ENCODE measurements around the gene L3MBTL4. TPM values are rescaled to one million over a fixed set of nuclear protein-coding genes. Genes with fewer than 3 reads are reported as not detected.
A peak's percentile ranks its signal among the peaks of the same experiment; 100 is the strongest.

The L3MBTL4 gene
- total RNA-seq, 2 donors from 2014 or later, result 10.9 to 11.2 TPM

DNA sequence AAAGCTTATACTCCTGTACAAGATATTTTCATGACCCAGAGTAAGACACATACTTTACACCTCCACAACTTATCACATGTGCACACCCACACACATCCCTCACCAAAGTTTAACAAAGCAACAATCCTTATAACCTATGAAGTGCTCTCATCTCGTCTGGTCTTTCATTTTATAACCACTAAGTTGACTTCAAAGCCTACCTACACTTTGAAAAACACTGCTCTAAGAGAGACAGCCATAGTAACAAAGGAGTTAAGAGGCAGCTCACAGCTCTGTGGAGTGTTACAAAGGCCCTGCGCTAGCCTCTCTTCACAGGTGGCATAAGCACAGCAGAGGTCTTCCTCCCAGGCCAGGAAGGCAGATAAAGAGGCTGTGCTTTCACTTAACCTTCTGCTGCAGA is 449.7 kb downstream of the L3MBTL4 start:
- 74 to 78% methylated on average over 2 of the region's 2 CpGs for WGBS, 2 donors
- ATAC-seq, result no peak
- intact Hi-C loops (cut with DNase I), result no loop called here

GRCh38 chr18:5964596-5964995 is 450.1 kb downstream of the L3MBTL4 start:
- 71 to 82% methylated on average over 5 of the region's 5 CpGs for WGBS, 2 donors
- Histone ChIP-seq H3K4me3 (no peak overlapping the region), H3K9me3 (no peaks in the 10 kb centered on the region), H3K27me3 (no peaks in the 10 kb centered on the region), H3K27ac (no peak overlapping the region), H3K36me3 (replicated peaks in 1 of 2; ENCODE audit: insufficient read depth in 1 of 2, low read depth in 2 of 2) (no peaks in the 10 kb centered on the region), H3K4me1 (no peaks in the 10 kb centered on the region)
- ATAC-seq (no peak), DNase-seq (no peak)
- intact Hi-C loops (cut with DNase I), result no loop called here
- TF ChIP-seq, protein P1, sequence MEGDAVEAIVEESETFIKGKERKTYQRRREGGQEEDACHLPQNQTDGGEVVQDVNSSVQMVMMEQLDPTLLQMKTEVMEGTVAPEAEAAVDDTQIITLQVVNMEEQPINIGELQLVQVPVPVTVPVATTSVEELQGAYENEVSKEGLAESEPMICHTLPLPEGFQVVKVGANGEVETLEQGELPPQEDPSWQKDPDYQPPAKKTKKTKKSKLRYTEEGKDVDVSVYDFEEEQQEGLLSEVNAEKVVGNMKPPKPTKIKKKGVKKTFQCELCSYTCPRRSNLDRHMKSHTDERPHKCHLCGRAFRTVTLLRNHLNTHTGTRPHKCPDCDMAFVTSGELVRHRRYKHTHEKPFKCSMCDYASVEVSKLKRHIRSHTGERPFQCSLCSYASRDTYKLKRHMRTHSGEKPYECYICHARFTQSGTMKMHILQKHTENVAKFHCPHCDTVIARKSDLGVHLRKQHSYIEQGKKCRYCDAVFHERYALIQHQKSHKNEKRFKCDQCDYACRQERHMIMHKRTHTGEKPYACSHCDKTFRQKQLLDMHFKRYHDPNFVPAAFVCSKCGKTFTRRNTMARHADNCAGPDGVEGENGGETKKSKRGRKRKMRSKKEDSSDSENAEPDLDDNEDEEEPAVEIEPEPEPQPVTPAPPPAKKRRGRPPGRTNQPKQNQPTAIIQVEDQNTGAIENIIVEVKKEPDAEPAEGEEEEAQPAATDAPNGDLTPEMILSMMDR (IDR thresholded peaks at IDR 0.05), result no peak
- TF ChIP-seq POLR2A (IDR thresholded peaks at IDR 0.05), result no peak

More for the DNA sequence above, 449.7 kb downstream of the L3MBTL4 start:
- H3K36me3 ChIP-seq (replicated peaks in 1 of 2; ENCODE audit: insufficient read depth in 1 of 2, low read depth in 2 of 2), result no peaks in the 10 kb centered on the region
- no peak overlapping the region for H3K27ac ChIP-seq
- no peak overlapping the region for H3K4me3 ChIP-seq
- TF ChIP-seq POLR2A (IDR thresholded peaks at IDR 0.05), result no peak
- TF ChIP-seq, protein P1 (IDR thresholded peaks at IDR 0.05), result no peak
- DNase-seq, result no peak
- no peaks in the 10 kb centered on the region for H3K9me3 ChIP-seq
- no peaks in the 10 kb centered on the region for H3K27me3 ChIP-seq
- no peaks in the 10 kb centered on the region for H3K4me1 ChIP-seq

DNA sequence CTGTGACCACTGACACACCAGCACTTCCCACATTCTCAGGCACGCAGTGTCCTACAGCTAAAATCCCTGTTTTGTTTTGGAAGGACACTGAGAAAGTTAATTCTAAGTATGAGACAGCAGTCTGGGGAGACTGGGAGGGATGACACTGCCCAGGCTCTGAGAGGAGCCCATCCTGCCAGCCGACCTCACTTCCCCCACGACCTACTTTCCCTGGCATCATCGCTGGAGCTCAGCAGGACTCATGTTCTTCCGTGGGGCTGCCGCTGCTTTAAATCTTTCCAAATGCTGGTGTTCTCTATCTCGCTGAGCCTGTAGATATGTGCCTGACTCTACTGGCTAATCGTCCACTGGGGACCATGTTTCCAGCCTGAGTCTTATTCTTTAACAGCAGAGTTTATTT is 450.6 kb downstream of the L3MBTL4 start:
- Histone ChIP-seq H3K27ac (no peak overlapping the region), H3K9me3 (no peaks in the 10 kb centered on the region), H3K4me3 (no peak overlapping the region), H3K4me1 (no peaks in the 10 kb centered on the region), H3K36me3 (replicated peaks in 1 of 2; ENCODE audit: insufficient read depth in 1 of 2, low read depth in 2 of 2) (no peaks in the 10 kb centered on the region), H3K27me3 (no peaks in the 10 kb centered on the region)
- intact Hi-C loops (cut with DNase I), result no loop called here
- ATAC-seq (no peak), DNase-seq (no peak)
- TF ChIP-seq POLR2A (IDR thresholded peaks at IDR 0.05), result no peak
- TF ChIP-seq, protein P1 (IDR thresholded peaks at IDR 0.05), result no peak
- WGBS, 2 donors, result 86 to 90% methylated on average over 7 to 8 of the region's 8 CpGs

DNA sequence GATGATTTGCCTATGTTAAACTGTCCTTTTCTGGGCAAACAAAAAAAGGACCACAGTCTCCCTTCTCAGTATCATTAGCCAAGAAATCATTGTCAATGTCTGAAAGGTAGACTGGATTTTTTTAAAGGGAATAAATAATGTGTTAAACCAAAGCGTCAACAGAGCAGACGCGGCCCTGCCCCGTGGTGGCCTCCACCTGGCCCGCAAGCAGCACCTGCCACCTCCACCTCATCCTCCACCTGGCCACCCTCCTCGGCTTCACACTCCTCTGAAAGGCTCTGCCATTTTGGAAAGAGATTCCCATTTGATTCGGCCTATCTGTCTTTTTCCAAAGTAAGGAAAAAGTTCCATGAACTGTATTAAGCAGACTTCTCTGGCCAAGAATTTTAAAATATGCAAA is 451.4 kb downstream of the L3MBTL4 start:
- TF ChIP-seq, protein P1 (IDR thresholded peaks at IDR 0.05), result no peak
- TF ChIP-seq POLR2A (IDR thresholded peaks at IDR 0.05), result no peak
- DNase-seq (no peak), ATAC-seq (no peak)
- Histone ChIP-seq H3K36me3 (replicated peaks in 1 of 2; ENCODE audit: insufficient read depth in 1 of 2, low read depth in 2 of 2) (no peaks in the 10 kb centered on the region), H3K4me1 (no peaks in the 10 kb centered on the region), H3K9me3 (no peaks in the 10 kb centered on the region), H3K27ac (no peak overlapping the region), H3K27me3 (no peaks in the 10 kb centered on the region), H3K4me3 (no peak overlapping the region)
- 85 to 89% methylated on average over 7 of the region's 7 CpGs for WGBS, 2 donors
- intact Hi-C loops (cut with DNase I), result no loop called here

DNA sequence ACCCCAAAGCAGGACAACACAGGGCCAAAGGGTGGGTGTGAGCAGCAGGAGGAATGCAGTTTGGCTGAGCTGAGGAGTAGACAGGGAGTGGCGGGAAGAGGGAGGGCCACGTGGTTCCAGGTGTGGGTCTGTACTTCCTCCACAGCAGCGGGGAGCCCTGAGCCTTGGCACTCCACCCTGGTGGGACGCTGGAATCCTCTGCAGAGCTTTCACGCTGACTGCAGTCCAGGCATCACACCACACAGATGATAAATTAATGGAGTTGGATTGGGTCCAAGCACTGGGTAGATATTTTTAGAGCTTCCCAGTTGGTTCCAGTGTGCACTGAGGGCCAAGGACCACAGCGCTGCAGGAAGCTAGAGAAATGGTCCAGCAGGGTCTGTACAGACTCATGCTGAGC is 452.3 kb downstream of the L3MBTL4 start:
- H3K4me3 ChIP-seq, result no peak overlapping the region
- intact Hi-C loops (cut with DNase I), result no loop called here
- no peaks in the 10 kb centered on the region for H3K4me1 ChIP-seq
- WGBS, 2 donors, result 50% methylated on average over 6 of the region's 6 CpGs
- ATAC-seq (no peak), DNase-seq (peak in 1 of 4 donors; percentile 14)
- H3K27ac ChIP-seq, result no peak overlapping the region
- TF ChIP-seq, protein P1 (IDR thresholded peaks at IDR 0.05), result no peak
- no peak for TF ChIP-seq POLR2A (IDR thresholded peaks at IDR 0.05)
- H3K36me3 ChIP-seq (replicated peaks in 1 of 2; ENCODE audit: insufficient read depth in 1 of 2, low read depth in 2 of 2), result no peaks in the 10 kb centered on the region
- H3K27me3 ChIP-seq, result no peaks in the 10 kb centered on the region
- H3K9me3 ChIP-seq, result no peaks in the 10 kb centered on the region

All from body of pancreas (tissue), 4 donors.